Mesenchymal stem cell (in vitro differentiated cells and primary cell): ENCODE measurements around the gene OGA.

Source experiments
- DNase-seq: peaks from one replicate; pipeline ENCODE4 v3.0.0-alpha.2; 2013
- H2AFZ ChIP-seq: one replicate; pipeline ENCODE4 v1.6.1; 2013; ENCODE audit warnings: low read depth, mild to moderate bottlenecking, control low read depth, inconsistent platforms, low read length, moderate library complexity
- H2AK5ac ChIP-seq: 2 replicates; pipeline ENCODE4 v1.6.1; 2013; ENCODE audit warnings: low read length, moderate library complexity, mild to moderate bottlenecking, inconsistent platforms; ENCODE audit not compliant: severe bottlenecking
- H2BK120ac ChIP-seq: one replicate; pipeline ENCODE4 v1.6.1; 2013; ENCODE audit warnings: low read depth, mild to moderate bottlenecking, inconsistent platforms, low read length, moderate library complexity
- H2BK12ac ChIP-seq, 2 experiments: one replicate each; pipeline ENCODE4 v1.6.1; 2013; ENCODE audit warnings: inconsistent platforms in 2 of 2, low read length in 2 of 2, mild to moderate bottlenecking in 2 of 2, moderate library complexity in 2 of 2, control low read depth in 1 of 2
- H2BK15ac ChIP-seq: one replicate; pipeline ENCODE4 v1.6.1; 2013; ENCODE audit warnings: mild to moderate bottlenecking, low read depth, inconsistent platforms; ENCODE audit not compliant: poor library complexity, severe bottlenecking
- H2BK5ac ChIP-seq: 2 replicates; pipeline ENCODE4 v1.6.1; 2013; ENCODE audit warnings: low read depth, mild to moderate bottlenecking, low read length, control low read depth, inconsistent platforms; ENCODE audit not compliant: poor library complexity, severe bottlenecking
- H3K14ac ChIP-seq, 2 experiments: one replicate each; pipeline ENCODE4 v1.6.1; 2013; ENCODE audit warnings: inconsistent platforms in 2 of 2, low read length in 2 of 2, control low read depth in 1 of 2, mild to moderate bottlenecking in 1 of 2, moderate library complexity in 1 of 2
- H3K18ac ChIP-seq, 2 experiments: one replicate each; pipeline ENCODE4 v1.6.1; 2013; ENCODE audit warnings: inconsistent platforms in 2 of 2, low read length in 2 of 2, control low read depth in 1 of 2, low read depth in 1 of 2, mild to moderate bottlenecking in 1 of 2
- H3K23ac ChIP-seq, 2 experiments: one replicate each; pipeline ENCODE4 v1.6.1; 2013; ENCODE audit warnings: inconsistent platforms in 2 of 2, low read length in 2 of 2, mild to moderate bottlenecking in 2 of 2, moderate library complexity in 2 of 2, control low read depth in 1 of 2
- H3K27ac ChIP-seq: 2 replicates; pipeline ENCODE4 v1.5.1; 2013; ENCODE audit warnings: mild to moderate bottlenecking, moderate library complexity, low read length, control low read depth, inconsistent platforms; ENCODE audit not compliant: poor library complexity, severe bottlenecking
- H3K27me3 ChIP-seq, 2 experiments: 2 replicates each; pipeline versions ENCODE4 v1.6.1 to v1.7.0; 2013; ENCODE audit warnings: low read length in 2 of 2, mild to moderate bottlenecking in 2 of 2, moderate library complexity in 2 of 2, control low read depth in 1 of 2, inconsistent platforms in 1 of 2; ENCODE audit not compliant: control insufficient read depth in 1 of 2, insufficient read depth in 1 of 2
- H3K36me3 ChIP-seq, 2 experiments: 2 replicates each; pipeline versions ENCODE4 v1.6.1 to v1.7.0; 2013; ENCODE audit warnings: low read length in 2 of 2, control low read depth in 1 of 2, inconsistent platforms in 1 of 2, low read depth in 1 of 2, mild to moderate bottlenecking in 1 of 2; ENCODE audit not compliant: insufficient read depth in 2 of 2, control insufficient read depth in 1 of 2
- H3K4ac ChIP-seq, 2 experiments: one replicate each; pipeline ENCODE4 v1.6.1; 2013; ENCODE audit warnings: inconsistent platforms in 2 of 2, low read length in 2 of 2, mild to moderate bottlenecking in 2 of 2, moderate library complexity in 2 of 2, control low read depth in 1 of 2, low read depth in 1 of 2
- H3K4me1 ChIP-seq: 2 replicates; pipeline ENCODE4 v1.6.1; 2013; ENCODE audit warnings: low read depth, low read length, control low read depth; ENCODE audit not compliant: control insufficient read depth, insufficient read depth
- H3K4me2 ChIP-seq: 2 replicates; pipeline ENCODE4 v1.6.1; 2013; ENCODE audit warnings: low read length, mild to moderate bottlenecking, inconsistent platforms; ENCODE audit not compliant: poor library complexity, severe bottlenecking
- H3K4me3 ChIP-seq, 2 experiments: 2 replicates each; pipeline versions ENCODE4 v1.5.1 to v1.7.0; 2013; ENCODE audit warnings: low read length in 2 of 2, mild to moderate bottlenecking in 2 of 2, control low read depth in 1 of 2, low read depth in 1 of 2; ENCODE audit not compliant: insufficient read depth in 1 of 2
- H3K79me1 ChIP-seq: replicated peaks from 2 replicates; pipeline ENCODE4 v1.6.1; 2013; ENCODE audit warnings: mild to moderate bottlenecking, control low read depth, low read length, inconsistent platforms; ENCODE audit not compliant: poor library complexity, severe bottlenecking
- H3K9ac ChIP-seq: 2 replicates; pipeline ENCODE4 v1.7.0; 2013; ENCODE audit warnings: mild to moderate bottlenecking, low read length, moderate library complexity
- H3K9me3 ChIP-seq: 2 replicates; pipeline ENCODE4 v1.7.0; 2013; ENCODE audit warnings: mild to moderate bottlenecking, low read length; ENCODE audit not compliant: control insufficient read depth
- H4K8ac ChIP-seq: one replicate; pipeline ENCODE4 v1.6.1; 2013; ENCODE audit warnings: inconsistent platforms, mild to moderate bottlenecking, low read length, moderate library complexity
- H4K91ac ChIP-seq: one replicate; pipeline ENCODE4 v1.6.1; 2013; ENCODE audit warnings: mild to moderate bottlenecking, low read length, inconsistent platforms
- WGBS: methylation state at CpG from one replicate; pipeline ENCODE4 v1.1.7; 2013; ENCODE audit warnings: mixed read lengths; 5-methylcytosine and 5-hydroxymethylcytosine counted together

Gene OGA

GRCh38 chr10:101772895-101773761 is 45.1 kb downstream of the OGA start:
- Histone ChIP-seq H3K4me1 (peaks cover 16% of the 10 kb centered on the region), H2BK120ac (no peak overlapping the region), H3K23ac (no peak overlapping the region), H2BK12ac (no peak overlapping the region), H3K27me3 (peaks cover 78 to 86% of the 10 kb centered on the region in 2 experiments), H3K79me1 (no peaks in the 10 kb centered on the region), H3K9ac (no peak overlapping the region), H3K4me3 (no peak overlapping the region), H3K27ac (no peak overlapping the region), H3K9me3 (no peaks in the 10 kb centered on the region), H2AK5ac (no peak overlapping the region), H2BK5ac (no peak overlapping the region), H4K91ac (no peak overlapping the region), H2AFZ (no peak overlapping the region), H3K4me2 (no peak overlapping the region), H2BK15ac (no peak overlapping the region), H3K18ac (no peak overlapping the region), H4K8ac (no peak overlapping the region), H3K4ac (no peak overlapping the region), H3K14ac (peak overlapping the region in 1 of 2 experiments; percentile 31), H3K36me3 (peaks cover 0 to 18% of the 10 kb centered on the region in 2 experiments)
- DNase-seq = no peak
- 41% methylated on average over 20 of the region's 21 CpGs for WGBS

- H2BK15ac ChIP-seq = no peak overlapping the region
- H3K27ac ChIP-seq = no peak overlapping the region
- peaks cover 16% of the 10 kb centered on the region for H3K4me1 ChIP-seq
- H3K4ac ChIP-seq = no peak overlapping the region
- H3K79me1 ChIP-seq = no peaks in the 10 kb centered on the region
- peaks cover 81 to 86% of the 10 kb centered on the region in 2 experiments for H3K27me3 ChIP-seq
- no peak overlapping the region for H3K4me2 ChIP-seq
- H3K9me3 ChIP-seq = no peaks in the 10 kb centered on the region
- no peak overlapping the region for H3K23ac ChIP-seq
- H3K36me3 ChIP-seq = peaks cover 0 to 12% of the 10 kb centered on the region in 2 experiments
- no peak overlapping the region for H2BK120ac ChIP-seq
- 89% methylated on average over 6 of the region's 6 CpGs for WGBS
- DNase-seq = no peak
- H3K14ac ChIP-seq = peak overlapping the region in 1 of 2 experiments; percentile 31
- no peak overlapping the region for H2AFZ ChIP-seq
- H3K4me3 ChIP-seq = no peak overlapping the region
- no peak overlapping the region for H4K91ac ChIP-seq
- no peak overlapping the region for H4K8ac ChIP-seq
- no peak overlapping the region for H2BK12ac ChIP-seq
- H2BK5ac ChIP-seq = no peak overlapping the region
- no peak overlapping the region for H3K18ac ChIP-seq
- H3K9ac ChIP-seq = no peak overlapping the region
- H2AK5ac ChIP-seq = no peak overlapping the region
Measured at GRCh38 chr10:101772017-101772894, 46.0 kb downstream of the OGA start.

DNA sequence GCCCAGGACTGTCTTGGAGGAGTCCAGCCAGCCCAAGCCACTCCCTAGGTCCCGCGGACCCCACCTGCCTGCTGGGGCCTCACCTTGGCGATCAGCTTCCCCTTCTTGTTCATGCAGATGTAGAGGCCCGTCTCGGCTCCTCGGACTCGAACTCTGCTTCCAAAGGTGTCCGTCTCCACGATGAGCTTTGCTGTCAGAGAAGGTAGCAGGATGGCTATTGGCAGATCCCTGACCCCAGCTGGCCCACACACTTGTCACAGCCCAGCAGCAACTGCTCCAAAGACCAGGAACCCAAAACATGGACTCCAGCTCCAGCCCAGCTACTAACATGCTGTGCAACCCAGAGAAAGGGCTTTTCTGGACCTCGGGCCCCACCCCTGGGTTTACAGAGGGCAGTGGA is 46.9 kb downstream of the OGA start:
- Histone ChIP-seq H3K23ac (no peak overlapping the region), H3K4ac (no peak overlapping the region), H2BK5ac (no peak overlapping the region), H2BK15ac (no peak overlapping the region), H3K18ac (no peak overlapping the region), H3K27ac (no peak overlapping the region), H3K4me3 (no peak overlapping the region), H4K8ac (no peak overlapping the region), H3K27me3 (peaks cover 80 to 87% of the 10 kb centered on the region in 2 experiments), H3K79me1 (no peaks in the 10 kb centered on the region), H3K14ac (no peak overlapping the region), H3K36me3 (peaks cover 0 to 12% of the 10 kb centered on the region in 2 experiments), H2BK12ac (no peak overlapping the region), H3K4me1 (peaks cover 12% of the 10 kb centered on the region), H4K91ac (no peak overlapping the region), H2AFZ (no peak overlapping the region), H2AK5ac (no peak overlapping the region), H3K9me3 (no peaks in the 10 kb centered on the region), H3K4me2 (no peak overlapping the region), H3K9ac (no peak overlapping the region), H2BK120ac (no peak overlapping the region)
- WGBS = 95% methylated on average over 10 of the region's 10 CpGs
- no peak for DNase-seq
